Astrocyte (in vitro differentiated cells and primary cell): Measurements from ENCODE around the gene EXOC4. TPM values are rescaled to one million over a fixed set of nuclear protein-coding genes. Genes with fewer than 3 reads are reported as not detected.

Experiments
- DNase-seq: peaks from one replicate; pipeline ENCODE4 v3.0.0-alpha.2; 2010; ENCODE audit warnings: low read depth
- FAIRE-seq: peaks from 2 replicates; lab custom pipeline; 2011; peaks lifted over from hg19 to GRCh38; lab: Jason Lieb, UNC
- H2AFZ ChIP-seq: 2 replicates; pipeline ENCODE4 v1.6.0; 2012; ENCODE audit warnings: low read depth, low read length, inconsistent platforms
- H3K27ac ChIP-seq: 2 replicates; pipeline ENCODE4 v1.5.1; 2011; ENCODE audit warnings: low read depth, low read length, inconsistent platforms
- H3K27me3 ChIP-seq: 2 replicates; pipeline ENCODE4 v1.6.0; 2011; ENCODE audit warnings: low read length, inconsistent platforms; ENCODE audit not compliant: insufficient read depth
- H3K36me3 ChIP-seq: 2 replicates; pipeline ENCODE4 v1.5.1; 2011; ENCODE audit warnings: low read length, inconsistent platforms; ENCODE audit not compliant: insufficient read depth
- H3K4me1 ChIP-seq: 2 replicates; pipeline ENCODE4 v1.5.1; 2011; ENCODE audit warnings: low read length, inconsistent platforms; ENCODE audit not compliant: insufficient read depth
- H3K4me2 ChIP-seq: 2 replicates; pipeline ENCODE4 v1.6.0; 2012; ENCODE audit warnings: low read length, inconsistent platforms
- H3K4me3 ChIP-seq: 2 replicates; pipeline ENCODE4 v1.5.1; 2011; ENCODE audit warnings: low read depth, mild to moderate bottlenecking, low read length, inconsistent platforms; ENCODE audit not compliant: insufficient read depth
- H3K79me2 ChIP-seq: 2 replicates; pipeline ENCODE4 v1.6.0; 2012; ENCODE audit warnings: mild to moderate bottlenecking, low read length, inconsistent platforms; ENCODE audit not compliant: insufficient read depth
- H3K9ac ChIP-seq: 2 replicates; pipeline ENCODE4 v1.6.0; 2012; ENCODE audit warnings: mild to moderate bottlenecking, low read length, inconsistent platforms
- H3K9me3 ChIP-seq: 2 replicates; pipeline ENCODE4 v1.5.1; 2012; ENCODE audit warnings: low read depth, mild to moderate bottlenecking, low read length, inconsistent platforms; ENCODE audit not compliant: insufficient read depth
- H4K20me1 ChIP-seq: 2 replicates; pipeline ENCODE4 v1.6.0; 2012; ENCODE audit warnings: low read length, inconsistent platforms; ENCODE audit not compliant: insufficient read depth
- H3K27ac Mint-ChIP-seq: one replicate; pipeline ENCODE4 v1.8.0; 2021; ENCODE audit warnings: mild to moderate bottlenecking, mixed read lengths; ENCODE audit not compliant: unreplicated experiment
- H3K27me3 Mint-ChIP-seq: one replicate; pipeline ENCODE4 v1.8.0; 2021; ENCODE audit warnings: low read depth, mixed read lengths; ENCODE audit not compliant: unreplicated experiment
- H3K36me3 Mint-ChIP-seq: one replicate; pipeline ENCODE4 v1.8.0; 2021; ENCODE audit warnings: low read depth, mixed read lengths; ENCODE audit not compliant: unreplicated experiment
- H3K4me1 Mint-ChIP-seq: one replicate; pipeline ENCODE4 v1.8.0; 2021; ENCODE audit warnings: low read depth, mixed read lengths; ENCODE audit not compliant: unreplicated experiment
- H3K4me3 Mint-ChIP-seq: one replicate; pipeline ENCODE4 v1.8.0; 2021; ENCODE audit warnings: mild to moderate bottlenecking, moderate library complexity, mixed read lengths; ENCODE audit not compliant: unreplicated experiment
- H3K9me3 Mint-ChIP-seq: one replicate; pipeline ENCODE4 v1.8.0; 2021; ENCODE audit warnings: mild to moderate bottlenecking, mixed read lengths; ENCODE audit not compliant: unreplicated experiment
- CTCF ChIP-seq: IDR thresholded peaks from 2 replicates; pipeline ENCODE4 v1.5.1; 2011; ENCODE audit warnings: low read depth, mild to moderate bottlenecking, inconsistent platforms, low read length, moderate library complexity; ENCODE audit not compliant: insufficient read depth
- EZH2 ChIP-seq: IDR thresholded peaks from 2 replicates; pipeline ENCODE4 v1.6.1; 2012; ENCODE audit warnings: mild to moderate bottlenecking, low read length, inconsistent platforms; ENCODE audit not compliant: insufficient read depth
- total RNA-seq: library from RNA; stranded (reverse); gene quantifications from 2 replicates; pipeline ENCODE4 v1.2.1, GENCODE V29; 2021

Gene EXOC4
- total RNA-seq, 1 donor from 2014 or later, result 57.5 TPM

GRCh38 chr7:133812877-133813276 is 560.0 kb downstream of the EXOC4 start:
- H3K4me3 Mint-ChIP-seq, result no peak overlapping the region
- H3K27me3 ChIP-seq, result no peaks in the 10 kb centered on the region
- no peak overlapping the region for H2AFZ ChIP-seq
- no peak for TF ChIP-seq EZH2
- TF ChIP-seq CTCF, result no peak
- FAIRE-seq (no peak), DNase-seq (no peak)
- no peaks in the 10 kb centered on the region for H3K27me3 Mint-ChIP-seq
- no peaks in the 10 kb centered on the region for H3K36me3 ChIP-seq
- H3K4me1 Mint-ChIP-seq, result no peaks in the 10 kb centered on the region
- no peak overlapping the region for H3K27ac Mint-ChIP-seq
- H3K9me3 Mint-ChIP-seq, result no peaks in the 10 kb centered on the region
- no peak overlapping the region for H3K4me3 ChIP-seq
- no peak overlapping the region for H3K4me2 ChIP-seq
- no peaks in the 10 kb centered on the region for H3K79me2 ChIP-seq
- H3K27ac ChIP-seq, result no peak overlapping the region
- H3K4me1 ChIP-seq, result no peaks in the 10 kb centered on the region
- H3K9me3 ChIP-seq, result no peaks in the 10 kb centered on the region
- H4K20me1 ChIP-seq, result no peaks in the 10 kb centered on the region
- H3K9ac ChIP-seq, result no peak overlapping the region
- H3K36me3 Mint-ChIP-seq, result peaks cover 3% of the 10 kb centered on the region

GRCh38 chr7:133815611-133816210 is 562.8 kb downstream of the EXOC4 start:
- no peaks in the 10 kb centered on the region for H3K79me2 ChIP-seq
- no peaks in the 10 kb centered on the region for H3K36me3 ChIP-seq
- no peaks in the 10 kb centered on the region for H4K20me1 ChIP-seq
- Mint-ChIP-seq H3K27ac (no peak overlapping the region), H3K4me1 (no peaks in the 10 kb centered on the region), H3K4me3 (no peak overlapping the region), H3K27me3 (no peaks in the 10 kb centered on the region), H3K9me3 (no peaks in the 10 kb centered on the region), H3K36me3 (peaks cover 7% of the 10 kb centered on the region)
- no peaks in the 10 kb centered on the region for H3K4me1 ChIP-seq
- no peak overlapping the region for H3K9ac ChIP-seq
- no peak overlapping the region for H2AFZ ChIP-seq
- H3K9me3 ChIP-seq, result no peaks in the 10 kb centered on the region
- no peak overlapping the region for H3K4me3 ChIP-seq
- TF ChIP-seq EZH2 (no peak), CTCF (no peak)
- H3K27ac ChIP-seq, result no peak overlapping the region
- H3K27me3 ChIP-seq, result no peaks in the 10 kb centered on the region
- H3K4me2 ChIP-seq, result no peak overlapping the region
- no peak for FAIRE-seq
- peak; percentile 59 for DNase-seq

- Histone ChIP-seq H3K9ac (no peak overlapping the region), H2AFZ (no peak overlapping the region), H3K4me2 (no peak overlapping the region), H3K4me3 (no peak overlapping the region), H3K9me3 (no peaks in the 10 kb centered on the region), H3K36me3 (no peaks in the 10 kb centered on the region), H3K79me2 (no peaks in the 10 kb centered on the region), H3K4me1 (no peaks in the 10 kb centered on the region), H3K27me3 (no peaks in the 10 kb centered on the region), H4K20me1 (no peaks in the 10 kb centered on the region), H3K27ac (no peak overlapping the region)
- FAIRE-seq (no peak), DNase-seq (no peak)
- Mint-ChIP-seq H3K9me3 (no peaks in the 10 kb centered on the region), H3K27ac (no peak overlapping the region), H3K4me1 (no peaks in the 10 kb centered on the region), H3K4me3 (no peak overlapping the region), H3K27me3 (no peaks in the 10 kb centered on the region), H3K36me3 (peaks cover 7% of the 10 kb centered on the region)
- TF ChIP-seq CTCF (no peak), EZH2 (no peak)
These were observed 566.8 kb downstream of the EXOC4 start for GRCh38 chr7:133819695-133820094.
